ENCODE results near the gene NEUROD2. TPM values are rescaled to one million over a fixed set of nuclear protein-coding genes. Genes with fewer than 3 reads are reported as not detected.

NEUROD2 gene
- total and polyA plus RNA-seq, 2 of the 13 experiments (the other 11 are each of a cell fraction or from before 2014, with no cell fraction given): not detected

GRCh38 chr17:39621523-39622379, 14.0 kb upstream of the NEUROD2 start (continued):
- TF ChIP-seq HMGXB3 (CRISPR knock-in tag; IDR thresholded peaks at IDR 0.05; ENCODE audit: borderline replicate concordance): peak; percentile 55; the same call in 1 of the 2 replicates
- no peak for TF ChIP-seq ZKSCAN1 (IDR thresholded peaks at IDR 0.05; ENCODE audit: low read length)
- TF ChIP-seq ZBTB25 (CRISPR knock-in tag; IDR thresholded peaks at IDR 0.05): peak; percentile 82; the same call in 1 of the 2 replicates
- TF ChIP-seq POGK (CRISPR knock-in tag; conservative IDR thresholded peaks at IDR 0.05): no peak
- TF ChIP-seq ZNF547 (CRISPR knock-in tag; IDR thresholded peaks at IDR 0.05): 0 out of 2 replicates have a peak, but pooled peaks have one; percentile 25
- peak; percentile 43; the same call in 1 of the 2 replicates for TF ChIP-seq PITX1 (CRISPR knock-in tag; IDR thresholded peaks at IDR 0.05)
- TF ChIP-seq SUZ12 (IDR thresholded peaks at IDR 0.05; ENCODE audit: low read depth, low read length): peak; percentile 26; the same call in 1 of the 2 replicates
- TF ChIP-seq IKZF1 (IDR thresholded peaks at IDR 0.05): no peak
- peak; percentile 92 for TF ChIP-seq RELA (CRISPR knock-in tag; IDR thresholded peaks at IDR 0.05)
- TF ChIP-seq RBM39 (IDR thresholded peaks at IDR 0.05; ENCODE audit: low read depth, low read length, poor library complexity, severe bottlenecking): peak; percentile 49
- TF ChIP-seq MAX (IDR thresholded peaks at IDR 0.05): peak; percentile 69
- TF ChIP-seq ZNF687 (CRISPR knock-in tag; IDR thresholded peaks at IDR 0.05): peak; percentile 65
- peak; percentile 58; the same call in 1 of the 2 replicates for TF ChIP-seq BHLHE40 (IDR thresholded peaks at IDR 0.05; ENCODE audit: low read length)
- TF ChIP-seq ZC3H4 (CRISPR knock-in tag; IDR thresholded peaks at IDR 0.05; ENCODE audit: borderline replicate concordance): no peak
- peak; percentile 75 for TF ChIP-seq SAP130 (CRISPR knock-in tag; IDR thresholded peaks at IDR 0.05; ENCODE audit: low read depth)

All from HepG2 (cell line).